GM12875 (cell line): Measurements from ENCODE around the gene POP4.

Source experiments
- H3K4me3 ChIP-seq: one replicate; pipeline ENCODE4 v1.5.1; 2011; ENCODE audit warnings: low read depth, low read length, control low read depth
- CTCF ChIP-seq: IDR thresholded peaks from 2 replicates; pipeline ENCODE4 v1.5.1; 2011; ENCODE audit warnings: low read depth, mild to moderate bottlenecking, control low read depth, inconsistent platforms, low read length, moderate library complexity, borderline replicate concordance; ENCODE audit not compliant: insufficient read depth

POP4 gene

GRCh38 chr19:29590278-29590677, 15.8 kb upstream of the POP4 start:
- no peak overlapping the region for H3K4me3 ChIP-seq
- TF ChIP-seq CTCF = no peak

- no peak overlapping the region for H3K4me3 ChIP-seq
- no peak for TF ChIP-seq CTCF
These were observed 14.4 kb upstream of the POP4 start for GRCh38 chr19:29591670-29592069.

- TF ChIP-seq CTCF = no peak
- H3K4me3 ChIP-seq = no peak overlapping the region
These were observed 12.2 kb upstream of the POP4 start for GRCh38 chr19:29593869-29594268.

GRCh38 chr19:29596080-29596727, 9.9 kb upstream of the POP4 start:
- no peak for TF ChIP-seq CTCF
- H3K4me3 ChIP-seq = no peak overlapping the region

GRCh38 chr19:29596885-29597525, 9.1 kb upstream of the POP4 start:
- H3K4me3 ChIP-seq = no peak overlapping the region
- TF ChIP-seq CTCF = no peak; the same call in 1 of the 2 replicates

GRCh38 chr19:29598036-29598435, 8.0 kb upstream of the POP4 start:
- H3K4me3 ChIP-seq = no peak overlapping the region
- TF ChIP-seq CTCF = no peak

GRCh38 chr19:29598496-29598895, 7.6 kb upstream of the POP4 start:
- no peak overlapping the region for H3K4me3 ChIP-seq
- TF ChIP-seq CTCF = no peak
